ENCODE results near the gene VAV2.

VAV2 gene

DNA sequence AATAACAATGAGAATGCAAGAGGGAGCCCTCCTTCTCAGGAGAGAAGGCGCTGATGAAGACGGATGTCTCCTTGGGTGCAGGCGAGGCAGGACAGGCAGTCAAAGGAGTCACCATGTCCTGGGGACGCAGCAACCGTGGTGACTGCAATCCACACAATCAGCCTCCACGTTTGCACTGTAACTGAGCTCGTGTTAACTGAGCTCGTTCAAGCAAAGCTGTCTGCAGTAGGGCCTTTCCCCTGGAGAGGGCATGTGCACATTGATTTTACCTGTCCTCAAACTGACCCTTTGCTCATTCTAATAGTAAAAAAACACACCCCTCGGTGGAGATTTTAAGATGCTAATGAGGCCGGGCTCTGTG lies 256.7 kb downstream of the VAV2 start:
- DNase-seq = no peak

DNA sequence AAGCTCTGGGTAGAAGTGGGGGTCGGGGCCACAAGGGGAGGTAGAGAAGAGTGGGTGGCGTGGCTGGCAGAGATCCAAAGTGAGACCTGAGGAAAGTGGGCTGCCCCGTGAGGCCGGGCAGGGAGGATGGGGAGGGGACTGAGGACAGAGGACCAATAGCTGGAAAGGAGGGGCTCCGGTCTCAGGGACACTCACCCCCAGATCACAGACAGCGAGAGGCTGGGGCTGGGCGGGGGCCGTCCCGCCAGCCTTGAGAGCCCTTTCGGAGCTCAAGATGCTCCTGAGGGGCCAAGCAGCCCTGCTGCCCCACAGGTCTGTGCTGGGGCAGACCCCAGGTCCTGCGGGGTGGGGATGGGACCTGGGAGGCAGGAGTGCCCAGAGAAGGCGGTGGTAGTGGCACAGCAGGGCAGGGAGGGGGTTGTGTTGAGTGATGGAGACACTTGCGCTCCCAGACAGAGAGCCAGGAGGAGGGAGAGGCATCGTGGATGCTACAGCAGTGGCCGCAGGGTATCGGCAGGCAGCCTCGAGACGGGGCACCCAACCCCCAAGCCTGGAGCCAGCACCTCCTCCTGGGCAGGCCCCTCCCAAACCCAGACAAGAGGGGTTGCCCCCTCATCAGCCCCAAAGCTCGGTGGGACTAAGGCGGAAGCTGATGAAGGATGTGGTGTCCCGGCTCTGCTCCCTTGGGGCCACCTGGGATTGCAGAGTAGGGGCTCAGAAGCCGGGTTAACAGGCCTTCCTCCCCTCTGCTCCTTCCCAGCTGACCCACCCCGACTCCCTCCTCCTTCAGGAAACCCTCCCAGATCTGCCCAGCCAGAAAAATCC lies 257.3 kb downstream of the VAV2 start:
- no peak for DNase-seq

DNA sequence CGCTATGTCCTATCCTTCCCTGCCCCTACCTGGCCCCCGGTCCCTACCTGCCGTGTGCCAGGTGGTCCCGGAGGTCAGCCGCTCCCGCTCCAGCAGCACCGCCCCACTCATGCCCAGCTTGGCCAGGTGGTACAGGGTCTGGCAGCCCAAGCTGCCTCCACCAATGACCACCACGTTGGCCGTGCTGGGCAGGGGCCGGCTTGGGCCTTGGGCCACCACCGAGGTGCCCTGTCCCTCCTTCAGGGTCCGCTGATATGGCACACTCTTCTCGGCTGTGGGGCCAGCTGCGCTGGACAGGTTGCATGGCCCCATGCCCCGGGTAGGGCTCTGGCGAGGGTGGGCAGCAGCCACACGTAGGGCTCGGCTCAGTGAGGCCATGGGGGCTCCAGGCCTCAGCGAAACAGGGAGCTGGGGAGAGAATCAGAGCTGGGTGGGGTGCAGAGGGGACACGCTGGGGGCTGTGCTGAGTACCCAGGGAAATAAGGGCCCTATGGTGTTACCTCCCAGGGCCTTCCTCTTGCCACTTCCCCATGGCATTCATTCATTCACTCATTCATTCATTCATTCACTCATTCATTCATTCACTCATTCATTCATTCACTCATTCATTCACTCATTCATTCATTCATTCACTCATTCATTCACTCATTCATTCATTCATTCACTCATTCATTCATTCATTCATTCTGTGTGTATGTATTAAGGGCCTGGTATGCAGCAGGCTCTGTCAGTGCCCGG lies 258.2 kb downstream of the VAV2 start:
- DNase-seq = no peak

DNA sequence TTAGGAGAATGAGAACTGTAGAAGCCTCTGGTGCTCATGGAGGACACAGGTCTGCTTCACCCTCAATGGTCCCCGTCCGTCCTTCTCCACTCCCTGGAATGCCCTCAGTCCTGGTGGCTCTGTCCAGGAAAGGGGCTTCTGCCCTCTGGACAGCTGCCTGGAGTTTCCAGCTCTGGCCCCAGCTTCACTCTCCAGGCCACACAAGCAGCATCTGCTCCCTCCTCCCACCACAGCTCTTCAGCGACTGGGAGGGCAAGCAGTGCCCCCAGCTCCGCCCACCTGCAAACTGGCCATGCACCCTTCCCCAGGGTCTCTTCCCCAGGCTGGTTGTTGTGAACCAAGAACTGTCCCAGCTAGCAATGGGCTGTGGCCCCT lies 258.7 kb downstream of the VAV2 start:
- no peak for DNase-seq

DNA sequence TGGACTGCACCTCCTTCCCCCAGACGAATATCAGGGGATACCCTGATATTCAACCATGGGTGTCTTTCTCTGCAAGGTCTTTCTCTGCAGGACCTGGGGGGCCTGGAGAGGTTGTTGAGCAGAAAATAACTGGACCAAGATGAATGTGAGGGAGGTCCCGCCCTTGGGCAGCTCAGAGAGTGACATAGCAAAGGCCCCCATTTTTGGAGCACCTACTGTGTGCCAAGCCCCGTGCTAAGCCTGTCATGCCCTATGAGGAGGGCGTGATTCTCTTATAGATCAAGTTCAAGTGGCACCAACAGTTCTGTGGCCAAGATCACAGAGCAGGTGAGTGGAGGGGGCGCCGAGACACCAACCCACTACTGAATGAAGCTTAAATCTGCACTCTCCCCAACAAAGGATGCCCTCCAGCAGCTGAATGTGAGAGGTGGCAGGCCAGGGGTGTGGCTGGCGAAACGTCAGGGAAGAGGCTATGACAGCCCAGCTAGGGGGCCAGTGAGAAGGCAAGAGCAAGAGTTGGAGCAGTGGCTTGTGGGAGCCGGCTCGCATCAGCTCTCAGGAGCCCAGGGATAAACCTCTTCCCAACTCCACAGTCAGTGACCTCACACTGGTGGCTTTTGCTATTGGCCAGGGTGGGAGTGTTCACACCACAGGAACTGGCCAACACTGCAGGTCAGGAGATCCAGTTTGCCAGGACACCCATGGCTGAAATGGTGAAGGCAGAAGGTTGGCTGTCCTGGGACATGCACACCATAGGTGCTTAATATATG lies 259.3 kb downstream of the VAV2 start:
- DNase-seq = no peak

DNA sequence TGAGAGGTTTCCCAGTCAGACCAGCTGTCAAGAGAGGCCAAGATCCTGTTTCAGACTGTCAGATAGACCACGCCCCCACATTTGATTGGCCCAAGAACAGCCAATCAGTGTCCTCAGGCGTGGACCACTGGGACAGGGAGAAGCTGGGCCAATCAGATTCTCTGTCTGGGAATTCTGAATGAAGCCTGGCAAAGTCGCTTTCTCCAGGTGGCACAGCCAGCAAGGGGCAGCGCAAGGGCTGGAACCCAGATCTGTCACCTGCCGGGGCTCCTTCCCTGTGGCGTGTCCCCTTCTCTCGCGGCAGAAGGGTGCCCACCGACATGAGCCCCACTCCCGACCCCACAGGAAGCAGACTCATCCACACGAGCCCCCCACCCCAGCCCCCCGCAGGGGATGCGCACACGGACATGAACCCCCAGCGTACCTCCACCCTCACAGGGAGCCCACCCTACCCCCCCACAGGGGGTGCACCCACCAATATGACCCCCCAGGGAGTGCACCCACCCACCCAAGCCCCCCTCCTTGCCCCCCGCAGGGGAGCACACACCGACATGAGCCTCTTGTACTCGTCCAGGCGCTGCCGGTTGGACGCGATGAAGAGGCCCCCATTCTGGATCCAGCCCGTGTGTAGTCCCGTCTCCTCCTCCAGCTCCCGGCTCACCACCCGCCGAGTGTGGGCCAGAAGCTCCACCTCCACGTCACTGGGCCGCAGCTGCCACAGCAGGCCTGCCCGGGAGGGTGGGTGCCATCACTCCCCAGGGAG lies 260.1 kb downstream of the VAV2 start:
- DNase-seq = peak in 1 of 2 experiments; percentile 19

DNA sequence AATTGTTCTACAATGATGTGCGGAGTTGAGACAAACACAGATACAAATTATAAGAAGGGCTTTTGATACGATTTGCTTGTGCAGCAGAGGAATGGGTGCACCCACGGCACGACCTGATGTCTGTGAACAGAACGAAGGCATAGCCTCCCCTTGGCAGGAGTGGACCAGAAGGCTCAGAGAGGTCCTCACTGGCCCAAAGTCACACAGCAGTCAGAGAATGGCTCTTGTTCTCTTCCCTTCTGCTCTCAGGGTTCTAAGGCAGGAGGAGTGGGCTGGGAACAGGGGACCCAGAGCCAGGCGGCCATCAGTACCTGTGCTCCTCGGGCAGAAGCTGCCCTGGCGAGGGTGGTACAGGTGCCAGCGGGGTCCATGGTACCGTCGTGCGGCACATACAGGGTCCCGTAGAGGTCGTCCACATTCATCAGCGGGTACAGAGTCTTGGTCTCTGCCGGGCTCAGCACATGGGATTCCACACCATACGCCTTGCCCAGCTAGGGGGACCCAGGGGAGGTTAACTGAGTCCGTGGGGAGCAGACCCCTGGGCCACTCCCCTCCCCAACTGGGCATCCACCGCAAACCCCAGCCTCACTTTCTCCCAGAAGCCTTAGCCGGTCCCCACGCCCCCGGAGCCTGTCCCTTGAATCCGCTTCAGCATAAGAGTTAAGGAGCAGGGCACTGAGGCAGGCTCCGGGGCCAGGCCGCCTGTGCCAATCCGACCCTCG lies 261.0 kb downstream of the VAV2 start:
- DNase-seq = no peak

DNA sequence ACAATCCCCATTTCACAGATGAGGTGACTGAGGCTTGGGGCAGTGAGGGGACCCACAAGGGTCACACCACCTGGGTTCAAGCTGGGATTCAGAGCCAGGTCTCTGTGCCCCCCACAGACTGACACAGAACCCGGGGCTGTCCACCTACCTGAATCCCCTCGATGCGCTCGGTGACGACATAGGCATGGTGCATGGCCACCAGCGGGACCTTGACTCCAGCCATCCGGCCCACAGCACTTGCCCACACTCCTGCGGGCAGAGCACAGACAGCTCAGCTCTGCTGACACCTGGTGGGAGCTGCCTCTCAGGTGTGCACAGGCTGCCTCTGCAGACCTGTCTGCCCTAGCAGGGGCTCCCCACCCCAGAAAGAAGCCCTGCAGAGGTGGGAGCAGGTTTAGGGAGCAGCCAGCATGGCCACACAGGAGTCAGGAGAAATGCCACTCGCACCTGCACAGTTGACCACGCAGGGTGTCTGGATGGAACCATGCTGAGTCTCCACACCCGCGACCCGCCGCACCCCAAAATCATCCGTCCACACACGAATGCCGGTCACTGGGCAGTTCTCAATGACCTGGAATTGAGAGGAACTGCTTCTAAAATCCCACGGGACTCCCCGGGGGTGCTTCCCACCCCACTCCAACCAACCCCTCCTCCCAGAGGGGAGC lies 262.4 kb downstream of the VAV2 start:
- DNase-seq = peak in 1 of 2 experiments; percentile 12

DNA sequence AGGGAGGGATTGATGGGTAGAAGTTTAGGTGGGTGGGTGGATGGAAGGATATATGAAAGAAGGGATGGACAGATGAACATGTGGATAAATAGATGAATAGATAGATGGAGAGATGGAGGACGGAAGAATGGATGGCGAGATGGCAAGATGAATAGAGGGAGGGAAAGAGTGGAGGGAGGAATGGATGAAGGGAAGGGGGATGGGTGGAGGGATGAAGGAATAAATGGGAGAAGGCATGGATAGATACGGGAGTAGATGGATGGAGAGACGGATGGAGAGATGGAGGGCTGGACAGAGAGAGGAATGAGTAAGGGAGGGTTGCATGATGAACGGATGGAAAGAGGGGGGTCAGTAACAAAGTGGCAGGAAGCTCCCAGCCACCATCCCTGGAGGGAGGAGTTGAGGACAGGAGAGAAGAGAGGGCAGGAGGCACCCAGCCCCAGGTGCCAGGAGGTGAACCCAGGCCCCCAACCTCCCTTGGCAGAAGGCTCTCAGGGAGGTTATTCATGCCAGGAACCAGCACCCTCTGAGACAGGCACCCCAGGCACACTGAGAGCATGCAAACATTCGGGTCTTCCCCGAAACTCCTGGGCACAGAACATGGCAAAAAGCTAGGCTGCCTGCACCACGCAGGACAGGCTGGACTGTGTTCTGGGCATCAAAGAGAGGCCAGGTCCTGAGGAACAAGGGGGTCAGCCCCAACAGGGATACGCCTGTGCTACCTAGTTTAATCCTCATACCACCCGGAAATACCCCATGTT lies 263.1 kb downstream of the VAV2 start:
- no peak for DNase-seq

DNA sequence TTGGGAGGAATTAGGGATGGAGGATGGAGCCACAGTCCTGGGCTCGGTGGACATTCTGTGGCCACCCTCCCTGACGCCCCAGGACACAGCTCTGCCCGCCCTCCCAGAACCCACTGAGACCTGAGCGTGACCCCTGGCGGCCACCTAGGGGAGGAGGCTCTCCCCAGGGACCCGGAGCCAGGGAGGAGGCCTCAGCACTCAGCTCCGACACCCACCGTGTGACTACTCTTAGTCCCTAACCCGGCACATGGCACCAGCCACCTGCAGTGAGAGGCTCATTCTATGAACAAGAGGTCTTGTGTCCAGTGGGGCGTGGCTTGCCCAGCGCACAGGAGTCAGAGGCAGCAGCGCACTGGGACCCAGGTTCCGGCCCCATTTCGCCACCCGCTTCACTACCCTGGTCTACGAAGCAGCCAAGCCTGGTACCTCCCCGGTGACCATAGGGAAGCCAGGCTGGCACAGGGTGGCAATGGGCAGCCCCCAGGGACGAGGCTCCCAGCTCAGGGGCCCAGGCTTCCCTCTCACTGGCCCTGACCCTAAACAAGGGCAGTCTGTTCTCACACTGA lies 264.2 kb downstream of the VAV2 start:
- peak in 1 of 2 experiments; percentile 12 for DNase-seq

DNA sequence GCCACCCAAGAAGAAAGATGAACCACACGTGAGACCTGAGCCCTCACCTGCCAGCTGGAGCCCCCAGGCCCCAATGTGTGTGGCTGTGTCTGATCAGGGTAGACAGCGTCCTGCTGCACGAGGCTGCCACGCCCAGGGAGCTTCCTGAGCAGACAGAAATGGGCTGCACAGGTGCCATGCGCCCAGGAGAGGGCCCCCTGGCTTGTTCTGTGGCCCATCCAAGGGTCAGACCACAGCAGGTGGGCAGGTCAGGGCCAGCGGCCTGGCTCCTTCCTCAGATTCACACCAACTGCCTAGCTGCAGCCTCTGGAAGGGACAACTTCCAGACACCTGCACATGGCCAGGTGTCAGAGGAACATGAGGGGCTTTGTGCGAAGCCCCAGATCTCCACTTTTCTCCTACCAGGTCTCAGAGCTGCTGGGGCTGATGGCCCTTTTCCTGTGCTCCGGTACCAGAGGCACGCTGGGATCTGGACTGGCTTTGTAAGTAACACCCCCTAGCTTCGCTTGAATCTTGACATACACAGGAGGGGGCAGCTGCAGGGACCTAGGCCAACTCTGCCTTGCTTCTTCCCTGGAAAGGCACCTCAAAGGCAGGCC lies 264.7 kb downstream of the VAV2 start:
- peak; percentile 11 to 16 for DNase-seq

DNA sequence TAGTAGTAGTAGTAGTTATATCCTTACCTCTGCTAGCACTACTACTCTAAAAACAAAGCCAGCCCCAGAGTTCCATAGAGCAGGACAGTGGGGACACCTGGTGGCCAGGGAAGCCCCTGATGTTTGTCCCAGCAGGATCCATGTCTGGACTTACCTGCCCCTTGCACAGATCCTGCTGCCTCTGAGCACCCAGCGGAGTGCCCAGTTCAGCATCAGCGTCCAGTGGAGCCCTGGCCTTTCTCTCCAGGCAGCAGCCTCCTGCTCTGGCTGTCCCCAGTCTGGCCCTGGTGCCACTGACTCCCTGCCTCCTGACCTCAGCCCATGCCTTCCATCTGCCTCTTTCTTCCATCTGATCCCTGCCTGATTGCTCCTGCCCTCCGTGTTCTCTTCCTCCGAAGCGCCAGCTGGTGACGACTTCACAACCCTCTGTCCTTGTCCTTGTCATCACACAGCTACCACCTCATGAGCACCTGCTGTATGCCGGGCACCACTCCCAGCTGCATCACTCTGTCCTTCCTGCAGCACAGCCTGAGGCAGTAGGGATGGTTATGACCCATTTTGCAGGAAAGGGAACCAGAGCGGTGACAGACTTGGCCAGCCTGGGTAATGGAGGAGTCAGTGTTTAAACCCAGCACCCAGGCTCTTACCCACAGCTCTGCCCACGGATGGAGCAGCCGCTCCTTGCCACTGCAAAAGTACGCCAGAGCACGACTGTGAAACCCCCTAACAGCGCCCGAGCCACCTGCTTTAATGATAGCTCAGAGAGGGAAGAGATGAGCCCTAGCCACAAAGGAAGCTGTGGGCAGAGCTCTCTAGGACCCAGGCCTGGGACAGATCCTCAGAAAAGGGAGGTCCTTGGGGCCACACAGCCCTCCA lies 265.5 kb downstream of the VAV2 start:
- DNase-seq = peak; percentile 71 to 75

DNA sequence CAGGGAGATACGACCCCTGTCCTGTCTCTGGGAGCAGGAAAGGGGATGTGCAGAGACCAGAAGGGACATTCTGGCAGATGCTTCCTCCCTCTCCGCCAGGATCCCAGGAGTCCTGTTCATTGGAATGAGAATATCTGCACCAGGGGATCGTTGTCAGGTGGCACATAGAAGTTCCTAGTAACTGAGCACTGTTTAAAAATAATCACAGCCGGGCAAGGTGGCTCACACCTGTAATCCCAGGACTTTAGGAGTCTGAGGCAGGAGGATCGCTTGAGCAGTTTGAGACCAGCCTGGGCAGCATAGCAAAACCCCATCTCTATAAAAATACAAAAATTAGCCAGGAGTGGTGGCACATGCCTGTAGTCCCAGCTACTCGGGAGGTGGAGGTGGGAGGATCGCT lies 266.2 kb downstream of the VAV2 start:
- DNase-seq = peak; percentile 4 to 11

DNA sequence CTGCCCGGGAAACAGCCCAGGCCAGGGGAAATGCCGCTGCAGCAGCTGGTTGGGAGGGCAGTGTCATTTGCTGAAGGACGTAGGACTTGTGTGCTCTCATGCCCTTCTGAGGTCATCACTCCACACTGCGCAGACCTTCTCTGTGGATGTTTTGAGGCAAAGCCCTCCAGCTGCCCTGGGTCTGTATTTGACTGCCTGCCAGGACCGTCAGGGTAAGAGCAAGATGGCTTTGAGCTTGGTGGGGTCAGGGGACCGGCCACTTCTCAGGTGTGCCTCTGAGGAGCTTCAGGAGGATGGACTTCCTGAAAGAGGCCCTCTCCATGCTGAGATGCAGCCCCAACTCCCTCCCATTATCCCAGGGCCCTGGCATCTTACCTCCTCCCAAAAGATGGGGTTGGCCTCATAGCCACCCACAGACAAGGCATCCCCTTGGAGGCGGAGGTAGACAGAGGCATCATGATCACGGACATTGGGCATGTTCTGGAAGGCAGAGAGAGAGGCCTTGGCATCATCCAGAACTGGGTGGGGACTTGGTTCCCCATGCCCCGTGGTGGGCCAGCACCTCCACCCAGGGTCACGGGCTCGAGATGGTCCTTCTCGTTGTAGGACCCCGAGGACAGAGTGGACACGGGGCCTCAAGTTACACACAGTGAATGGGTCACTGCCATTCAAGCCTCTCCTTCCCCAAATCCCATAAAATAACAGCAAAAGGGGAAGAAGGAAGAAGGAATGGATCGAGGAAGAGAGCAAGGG lies 273.4 kb downstream of the VAV2 start:
- DNase-seq = no peak

DNA sequence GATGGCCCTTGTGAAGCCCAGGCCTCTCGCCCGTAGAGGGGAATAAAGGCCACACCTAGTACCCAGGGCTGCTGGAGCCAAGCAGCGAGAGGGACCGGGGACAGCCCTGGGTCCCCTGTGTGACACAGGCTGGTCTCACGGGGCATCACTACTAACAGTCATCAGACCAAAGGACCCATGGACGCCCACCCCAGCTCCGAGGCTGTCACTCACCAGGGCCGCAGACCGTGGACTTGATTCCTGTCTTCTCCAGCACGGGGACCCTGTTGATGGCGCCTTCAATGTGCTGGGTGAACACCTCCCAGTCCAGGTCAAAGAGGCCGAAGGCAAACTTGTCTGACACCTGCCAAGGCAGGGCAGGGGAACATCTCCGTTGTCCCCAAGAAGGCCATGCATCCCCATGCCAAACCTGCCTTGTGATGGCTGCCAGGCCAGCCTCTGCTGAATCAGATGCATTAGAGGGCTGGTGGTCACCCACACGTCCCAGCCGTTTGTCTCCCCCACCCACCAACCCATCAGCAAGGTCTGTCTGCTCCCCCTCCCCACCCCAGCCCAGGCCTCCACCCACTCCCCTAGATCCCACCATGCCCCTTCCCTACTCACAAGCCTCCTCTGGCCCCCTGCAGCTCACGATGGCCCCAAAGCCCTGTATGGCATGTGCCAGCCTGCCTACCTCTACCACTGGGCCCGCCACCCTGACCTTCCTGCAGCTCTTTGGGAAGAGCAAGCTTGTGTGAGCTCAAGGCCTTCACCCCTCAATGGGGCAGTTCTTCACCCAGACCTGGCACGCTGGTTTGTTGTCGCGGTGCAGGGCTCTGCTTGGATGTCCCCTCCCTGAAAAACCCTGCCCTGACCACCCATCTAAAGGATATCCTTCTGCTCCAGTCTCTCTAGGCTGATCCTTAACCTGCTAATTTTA lies 274.8 kb downstream of the VAV2 start:
- DNase-seq = no peak

DNA sequence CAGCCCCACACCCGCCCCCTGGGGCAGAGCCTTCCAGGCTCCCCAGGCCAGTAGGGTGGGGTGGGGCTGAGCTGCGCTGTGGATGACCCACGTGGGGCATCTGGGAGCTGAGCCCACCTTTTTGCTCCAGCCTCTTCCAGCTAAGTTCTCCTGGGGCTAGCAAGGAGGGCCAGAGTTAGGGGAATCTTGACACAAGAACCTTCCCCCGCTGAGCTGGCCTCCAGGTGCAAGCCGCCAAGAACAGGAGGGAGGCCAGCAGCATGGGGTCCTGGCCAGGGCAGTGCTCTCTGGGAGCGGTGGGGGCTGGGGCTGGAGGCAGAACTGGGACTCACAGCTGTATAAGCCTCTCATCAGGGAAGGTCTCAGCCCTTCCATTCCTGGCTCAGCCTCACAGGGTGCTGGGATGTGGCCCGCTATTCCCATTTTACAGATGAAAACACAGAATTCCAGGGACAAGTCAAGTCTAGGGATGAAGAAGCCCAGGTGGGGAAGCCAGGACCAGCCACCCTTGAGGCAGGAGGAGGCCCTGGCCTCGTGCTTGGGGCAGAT lies 275.5 kb downstream of the VAV2 start:
- DNase-seq = no peak
